Stimulated activated CD8-positive, alpha-beta memory T cell treated with anti-CD3 and anti-CD28 coated beads, Interleukin-7, amount 100 ng/mL, for 1 hour (primary cell): ENCODE data around the gene ADARB2.
"Not testable (repeated sequence)": the region's sequence is repeated elsewhere in the genome, so short reads cannot be mapped to it uniquely, and the experiment has no call there.

Source experiments
- DNase-seq, 2 donors: peaks; one replicate each; pipeline ENCODE4 v3.0.0-alpha.2; 2020; ENCODE audit warnings: low read depth in 2 of 2

ADARB2 gene

DNA sequence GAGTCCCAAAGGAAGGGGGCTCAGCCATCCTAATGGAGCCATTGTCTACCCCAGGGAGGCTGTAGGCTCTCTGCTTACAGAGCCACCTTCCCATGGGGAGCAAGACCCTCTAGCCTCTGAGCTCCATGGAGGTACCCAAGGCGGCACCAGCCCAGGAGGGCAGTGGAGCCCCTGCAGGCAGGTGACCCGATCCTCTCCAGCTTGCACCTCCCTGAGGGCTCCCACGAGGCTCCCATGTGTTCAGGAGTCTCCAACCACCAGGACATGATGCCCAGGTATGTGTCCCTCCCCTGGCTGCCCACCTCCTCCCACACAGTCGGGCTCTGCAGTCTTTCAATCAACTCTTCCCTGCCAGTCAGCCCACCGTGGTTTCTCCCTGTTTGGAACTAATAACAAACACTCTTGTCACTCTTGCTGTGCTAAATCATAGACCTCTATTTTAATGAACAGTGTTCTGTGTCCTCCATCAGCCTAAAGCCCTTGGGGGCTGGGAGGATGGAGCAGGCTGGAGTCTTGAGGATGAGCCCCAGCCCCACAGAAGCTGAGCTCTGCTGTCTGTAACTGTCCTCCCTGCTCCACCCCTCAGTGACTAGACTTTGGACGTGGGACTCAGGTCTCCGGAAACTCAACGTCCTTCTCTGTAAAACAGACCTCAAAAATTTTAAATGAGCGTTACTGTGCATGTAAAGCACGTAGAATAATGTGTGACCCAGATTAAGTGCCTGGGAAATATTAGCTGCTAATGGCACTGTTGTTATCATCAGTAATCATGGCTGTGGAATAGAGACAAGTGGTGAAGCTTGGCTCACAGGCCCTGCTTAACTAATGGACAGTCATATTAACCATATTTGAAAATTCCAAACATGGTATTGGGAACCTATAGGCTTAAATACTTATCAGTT, 382.3 kb downstream of the ADARB2 start:
- DNase-seq, result no peak

GRCh38 chr10:1352296-1352695, 385.0 kb downstream of the ADARB2 start:
- not testable (repeated sequence) for DNase-seq

DNA sequence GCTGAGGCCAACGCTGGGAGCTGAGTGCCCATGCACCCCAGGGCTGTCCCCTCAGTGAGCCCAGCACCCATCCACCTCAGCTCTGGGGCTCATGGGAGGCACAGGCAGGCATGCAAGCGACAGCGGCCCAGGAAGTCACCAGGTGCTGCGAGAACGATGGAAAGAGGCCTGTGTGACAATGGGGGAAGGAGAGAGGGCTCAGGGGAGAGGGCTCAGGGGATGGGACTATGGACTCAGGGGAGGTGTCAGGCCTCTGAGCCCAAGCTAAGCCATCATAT, 388.6 kb downstream of the ADARB2 start:
- DNase-seq, result no peak

DNA sequence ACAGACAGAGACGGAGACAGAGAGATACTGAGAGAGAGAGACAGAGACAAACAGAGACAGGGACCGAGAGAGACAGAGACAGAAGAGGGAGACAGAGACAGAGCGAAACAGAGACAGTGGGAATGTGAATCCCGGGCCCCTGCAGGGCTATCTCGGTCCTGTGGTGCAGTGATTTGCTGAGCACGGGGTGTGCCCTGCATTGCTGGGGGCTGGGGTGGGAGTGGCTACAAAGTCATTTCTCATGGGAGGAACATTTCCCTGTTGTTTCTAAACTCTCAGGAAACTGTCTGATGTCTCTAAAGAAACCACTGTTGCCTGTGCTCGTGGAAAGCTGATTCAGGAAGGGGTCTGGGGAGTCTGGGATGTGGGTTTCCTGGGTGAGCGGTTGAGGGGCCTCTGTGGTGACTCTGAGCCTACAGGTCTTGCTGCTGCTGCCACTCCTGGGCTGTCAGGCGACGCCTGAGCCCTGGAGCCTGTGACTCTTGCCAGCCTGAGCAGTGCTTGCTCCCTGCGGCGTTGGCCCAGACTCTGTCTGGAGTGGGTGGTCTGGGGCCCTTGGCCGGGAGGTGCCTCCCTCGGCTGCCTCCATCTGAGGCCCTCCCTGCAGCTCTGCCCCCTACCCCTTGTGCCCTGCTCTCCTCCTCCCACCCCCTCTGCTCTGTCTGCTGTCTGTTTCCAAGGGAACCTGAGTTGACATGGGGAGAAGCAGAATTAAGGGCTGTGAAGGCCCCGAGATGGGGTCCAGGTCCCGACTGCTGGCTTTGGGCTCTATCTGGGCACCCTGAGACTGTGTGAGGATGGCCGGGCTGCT, 389.2 kb downstream of the ADARB2 start:
- DNase-seq, result no peak

DNA sequence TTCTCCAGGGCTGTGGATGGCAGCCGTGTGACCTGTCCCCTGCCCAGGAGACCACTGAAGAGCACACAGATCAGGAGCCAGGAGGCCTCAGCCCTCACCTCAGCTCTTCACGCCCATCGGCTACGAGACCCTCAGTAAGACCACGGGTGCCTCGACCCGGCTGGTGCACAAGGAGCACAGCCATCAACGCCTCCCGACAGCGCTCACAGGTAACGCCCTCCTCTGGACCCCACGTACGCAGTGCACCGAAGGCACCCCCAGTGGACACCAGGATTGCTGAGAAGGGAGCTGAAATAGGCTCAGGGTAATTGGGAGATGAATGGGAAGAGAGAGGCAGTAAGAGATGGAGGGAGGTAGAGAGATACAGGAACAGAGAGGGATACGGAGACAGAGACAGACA, 389.8 kb downstream of the ADARB2 start:
- no peak for DNase-seq

- DNase-seq, result no peak
These were observed 391.1 kb downstream of the ADARB2 start for GRCh38 chr10:1346201-1346600.

GRCh38 chr10:1345368-1345767, 392.0 kb downstream of the ADARB2 start:
- no peak for DNase-seq

- DNase-seq, result no peak
These were observed 392.5 kb downstream of the ADARB2 start for GRCh38 chr10:1344846-1345245.

GRCh38 chr10:1344408-1344807, 392.9 kb downstream of the ADARB2 start:
- DNase-seq, result no peak

DNA sequence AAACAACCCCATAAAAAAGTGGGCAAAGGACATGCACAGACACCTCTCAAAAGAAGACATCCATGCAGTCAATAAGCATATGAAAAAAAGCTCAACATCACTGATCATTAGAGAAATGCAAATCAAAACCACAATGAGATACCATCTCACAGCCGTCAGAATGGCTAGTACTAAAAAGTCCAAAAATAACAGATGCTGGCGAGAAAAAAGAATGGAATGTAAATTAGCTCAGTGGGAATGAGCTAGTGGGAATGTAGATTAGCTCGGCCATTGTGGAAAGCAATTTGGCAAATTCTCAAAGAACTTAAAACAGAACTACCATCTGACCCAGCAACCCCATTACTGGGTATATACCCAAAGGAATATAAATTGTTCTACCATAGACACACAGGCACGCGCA, 394.1 kb downstream of the ADARB2 start:
- no peak for DNase-seq

DNA sequence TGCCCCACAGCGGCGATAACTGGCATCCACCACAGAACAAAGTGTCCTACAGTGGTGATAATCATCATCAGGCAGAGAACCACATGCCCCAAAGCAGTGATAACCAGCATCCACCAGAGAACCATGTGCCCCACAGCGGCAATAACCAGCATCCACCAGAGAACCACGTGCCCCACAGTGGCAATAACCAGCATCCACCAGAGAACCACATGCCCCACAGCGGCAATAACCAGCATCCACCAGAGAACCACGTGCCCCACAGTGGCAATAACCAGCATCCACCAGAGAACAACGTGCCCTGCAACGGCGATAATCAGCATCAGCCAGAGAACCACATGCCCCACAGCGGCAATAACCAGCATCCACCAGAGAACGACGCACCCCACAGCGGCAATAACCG, 396.3 kb downstream of the ADARB2 start:
- not testable (repeated sequence) for DNase-seq

GRCh38 chr10:1339396-1339795, 397.9 kb downstream of the ADARB2 start:
- no peak for DNase-seq

GRCh38 chr10:1335642-1336041, 401.7 kb downstream of the ADARB2 start:
- no peak for DNase-seq

DNA sequence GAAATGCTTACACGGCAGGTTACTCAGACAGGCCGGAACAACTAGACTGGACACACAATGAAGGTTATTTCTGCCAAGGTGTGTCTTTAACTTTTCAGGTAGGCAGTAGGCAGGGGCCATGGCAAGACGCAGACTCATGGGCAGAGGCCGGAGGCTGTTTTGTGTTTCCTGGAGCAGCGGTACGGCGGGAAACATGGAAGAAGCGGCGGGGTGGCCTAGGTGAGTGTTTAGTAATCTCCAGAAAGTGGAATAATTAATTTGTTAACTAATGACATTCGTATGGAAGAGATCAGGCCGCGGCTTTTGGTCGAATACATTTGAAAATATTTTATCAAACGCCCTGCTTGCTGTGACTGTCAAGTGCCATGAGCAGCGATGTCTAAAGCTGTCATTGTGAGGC, 403.3 kb downstream of the ADARB2 start:
- DNase-seq, result no peak

DNA sequence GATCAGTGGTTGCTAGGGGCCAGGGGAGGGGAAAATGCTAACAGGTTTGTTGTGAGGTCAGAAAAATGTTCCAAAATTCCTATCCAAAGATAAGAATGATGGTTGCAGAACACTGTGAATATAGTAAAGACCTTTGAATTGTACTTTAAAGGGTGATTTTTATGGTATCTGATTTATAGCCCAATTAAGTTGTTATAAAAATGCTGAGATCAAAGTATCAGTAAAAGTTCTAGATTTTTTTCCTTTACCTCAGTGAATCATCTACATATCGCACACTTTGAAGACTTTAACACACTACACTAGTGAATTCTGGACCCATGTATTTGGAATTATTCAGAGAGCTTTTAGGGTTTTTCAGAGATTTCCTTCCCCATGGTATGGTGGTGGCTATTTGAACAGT, 405.8 kb downstream of the ADARB2 start:
- no peak for DNase-seq

- DNase-seq, result no peak
These were observed 407.7 kb downstream of the ADARB2 start for GRCh38 chr10:1329622-1330021.

GRCh38 chr10:1328981-1329614, 408.2 kb downstream of the ADARB2 start:
- DNase-seq, result no peak

- DNase-seq, result no peak
These were observed 409.0 kb downstream of the ADARB2 start for GRCh38 chr10:1328161-1328823.

GRCh38 chr10:1327759-1328158, 409.6 kb downstream of the ADARB2 start:
- DNase-seq, result no peak

DNA sequence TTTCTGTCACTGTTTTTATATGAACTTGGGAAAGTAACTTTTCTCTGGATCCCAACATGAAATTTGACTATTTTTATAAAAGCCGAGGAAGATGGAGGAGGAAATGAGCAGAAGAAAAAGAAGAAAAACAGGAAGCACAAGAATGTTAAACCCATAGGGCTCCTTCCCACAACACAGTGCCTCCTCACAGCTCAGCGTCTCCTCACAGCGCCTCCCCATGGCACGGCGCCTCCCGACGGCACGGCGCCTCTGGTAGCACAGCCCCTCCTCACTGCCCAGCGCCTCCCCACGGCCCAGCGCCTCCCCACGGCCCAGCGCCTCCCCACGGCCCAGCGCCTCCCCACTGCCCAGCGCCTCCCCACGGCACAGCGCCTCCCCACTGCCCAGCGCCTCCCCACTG, 410.8 kb downstream of the ADARB2 start:
- not testable (repeated sequence) for DNase-seq

DNA sequence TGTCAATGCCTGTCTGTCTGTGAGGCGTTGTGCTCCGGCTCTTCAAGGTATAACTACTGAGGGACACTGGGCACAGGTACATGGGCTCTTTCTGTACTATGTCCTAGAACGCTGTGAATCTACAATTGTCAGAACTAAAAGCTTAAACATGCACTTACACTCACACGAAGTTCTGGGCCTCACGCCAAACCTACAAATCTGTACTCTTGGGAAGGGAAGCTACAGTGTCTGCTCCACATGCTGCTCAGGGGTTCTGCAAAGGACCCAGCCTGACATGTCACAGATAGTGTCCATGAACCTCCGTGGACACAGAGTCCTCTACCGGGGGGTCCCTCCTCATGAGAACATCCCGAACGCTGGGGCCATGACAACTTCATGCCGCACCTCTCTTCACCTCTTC, 412.4 kb downstream of the ADARB2 start:
- no peak for DNase-seq

- DNase-seq, result no peak
These were observed 413.4 kb downstream of the ADARB2 start for GRCh38 chr10:1323951-1324350.
